GM19395 (cell line): ENCODE data around the gene LAMC3.

Experiments
- ATAC-seq: cut with Tn5 transposase; IDR thresholded peaks from one replicate; pipeline ENCODE4 v1.9.1; 2021; ENCODE audit warnings: mild to moderate bottlenecking, moderate library complexity; ENCODE audit not compliant: unreplicated experiment

Gene LAMC3

DNA sequence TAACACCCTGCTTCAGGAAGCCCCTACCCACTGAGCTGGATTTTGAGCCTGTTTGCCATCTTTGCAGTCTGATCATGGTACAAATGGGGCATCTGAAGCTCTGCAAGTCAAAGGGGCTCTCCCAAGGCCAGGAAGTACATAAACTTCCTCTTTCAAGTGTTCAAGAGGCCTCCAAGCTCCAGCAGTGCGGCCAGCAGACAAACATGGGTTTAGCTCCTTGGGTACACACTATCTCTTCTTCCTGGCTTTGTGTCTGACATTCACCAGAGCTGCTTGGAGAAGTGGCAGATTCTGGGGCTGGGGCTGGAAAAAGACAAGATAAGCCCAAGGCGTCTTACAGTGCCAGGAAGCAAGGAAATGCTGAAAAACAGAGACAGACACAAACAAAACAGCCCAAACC, 34.1 kb downstream of the LAMC3 start:
- no peak for ATAC-seq

DNA sequence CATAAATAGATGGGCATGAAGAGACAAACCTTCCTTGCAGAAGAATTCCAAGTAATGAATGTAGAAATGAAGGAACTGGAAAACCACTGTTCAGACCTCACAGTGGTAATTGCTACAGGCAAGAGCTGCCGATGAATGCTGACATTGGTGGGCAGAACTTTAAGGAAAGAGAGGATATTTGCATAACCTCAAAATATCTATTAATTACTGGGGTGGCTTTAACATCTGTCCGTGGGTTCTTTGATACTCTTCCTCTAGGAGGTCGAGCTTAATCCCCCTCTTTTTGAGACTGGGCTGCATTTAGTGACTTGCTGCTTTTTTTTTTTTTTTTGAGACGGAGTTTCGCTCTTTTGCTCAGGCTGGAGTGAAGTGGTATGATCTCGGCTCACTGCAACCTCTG, 34.7 kb downstream of the LAMC3 start:
- ATAC-seq, result no peak

DNA sequence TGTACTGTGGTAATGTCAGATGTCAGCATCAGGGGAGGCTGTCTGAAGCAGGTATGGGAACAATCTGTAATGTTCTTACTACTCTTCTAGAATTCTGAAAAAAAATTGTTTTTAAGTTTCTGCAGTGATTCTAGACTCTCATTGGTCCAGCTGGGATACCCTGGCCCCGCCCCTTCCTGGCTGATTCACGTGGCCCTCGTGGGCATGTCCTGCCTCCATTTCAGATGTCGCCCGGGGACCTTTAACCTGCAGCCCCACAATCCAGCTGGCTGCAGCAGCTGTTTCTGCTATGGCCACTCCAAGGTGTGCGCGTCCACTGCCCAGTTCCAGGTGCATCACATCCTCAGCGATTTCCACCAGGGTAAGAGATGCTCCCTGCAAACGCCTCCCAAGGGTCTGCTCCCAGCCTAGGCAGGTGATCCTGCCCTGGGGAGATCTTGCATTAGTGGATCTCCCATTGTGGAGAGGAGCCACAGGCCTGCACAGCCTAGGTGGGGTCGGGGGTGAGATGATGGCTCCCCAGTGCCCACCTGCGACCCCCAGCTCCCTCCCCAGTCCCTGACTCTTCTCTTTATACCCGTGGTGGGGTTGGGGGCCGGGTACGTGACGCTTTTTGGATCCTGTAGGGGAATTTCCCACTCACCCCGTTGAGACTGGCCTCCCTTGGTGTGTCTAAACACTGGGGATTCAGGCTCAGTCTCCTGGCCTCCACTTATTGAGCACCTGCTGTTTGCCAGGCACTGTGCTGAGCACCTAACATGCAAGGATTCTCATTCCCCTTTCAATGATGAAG, 36.5 kb downstream of the LAMC3 start:
- ATAC-seq, result no peak

DNA sequence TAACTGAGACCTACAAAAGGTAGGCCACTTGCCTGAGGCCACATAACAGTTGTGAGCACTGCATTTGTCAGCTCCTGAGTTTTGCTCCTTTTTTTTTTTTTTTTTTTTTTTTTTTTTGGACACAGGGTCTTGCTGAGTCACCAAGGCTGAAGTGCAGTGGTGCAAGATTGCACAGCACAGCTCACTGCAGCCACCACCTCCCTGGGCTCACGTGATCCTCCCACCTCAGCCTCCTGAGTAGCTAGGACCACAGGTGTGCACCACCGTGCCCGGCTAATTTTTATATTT, 37.1 kb downstream of the LAMC3 start:
- ATAC-seq, result no peak

DNA sequence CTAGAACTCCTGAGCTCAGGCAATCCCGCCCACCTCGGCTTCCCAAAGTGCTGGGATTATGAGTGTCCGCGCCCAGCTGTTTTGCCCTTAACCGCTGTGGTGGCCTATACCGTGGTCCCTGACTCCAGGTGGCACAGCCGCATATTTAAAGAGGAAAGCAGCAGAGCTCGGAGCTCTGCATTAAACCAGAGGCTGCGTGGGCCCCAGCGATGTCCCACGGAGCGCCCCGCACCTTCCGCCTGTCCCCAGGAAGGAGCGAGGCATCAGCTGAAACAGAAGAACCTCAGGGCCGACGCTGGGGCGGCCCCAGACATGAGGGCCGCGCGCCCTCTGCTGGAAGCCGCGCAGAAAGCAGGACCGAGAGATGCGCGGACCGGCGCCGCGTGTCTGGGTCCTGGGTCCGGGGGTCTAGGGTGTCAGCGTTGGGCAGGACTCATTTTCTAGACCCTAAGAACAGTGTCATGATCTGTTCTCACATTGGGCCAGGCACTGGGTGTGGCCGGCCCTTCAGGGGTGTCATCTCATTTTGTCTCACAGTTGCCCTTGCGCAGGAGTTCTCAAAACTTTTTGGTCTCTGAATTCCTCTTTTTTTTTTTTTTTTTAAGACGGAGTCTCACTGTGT, 37.7 kb downstream of the LAMC3 start:
- ATAC-seq, result peak; percentile 61

DNA sequence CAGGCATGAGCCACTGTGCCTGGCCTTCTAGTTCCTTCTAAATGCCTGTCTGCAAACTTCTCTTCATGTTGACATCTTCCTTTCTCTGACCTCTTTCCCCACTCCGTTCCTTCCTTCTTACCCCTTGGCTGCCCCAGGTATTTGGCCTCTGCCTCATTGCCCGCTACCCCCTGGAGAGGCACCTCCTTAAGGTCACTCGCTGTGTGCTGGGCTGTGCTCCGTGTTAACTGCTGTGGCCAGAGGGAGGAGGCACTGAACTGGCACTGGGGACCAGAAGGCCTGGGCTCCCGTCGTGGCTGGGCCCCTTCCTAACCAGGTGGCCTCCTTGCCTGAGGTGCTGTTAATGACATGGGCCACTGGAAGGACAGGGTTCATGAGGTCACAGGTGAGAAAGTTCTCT, 39.4 kb downstream of the LAMC3 start:
- ATAC-seq, result no peak

DNA sequence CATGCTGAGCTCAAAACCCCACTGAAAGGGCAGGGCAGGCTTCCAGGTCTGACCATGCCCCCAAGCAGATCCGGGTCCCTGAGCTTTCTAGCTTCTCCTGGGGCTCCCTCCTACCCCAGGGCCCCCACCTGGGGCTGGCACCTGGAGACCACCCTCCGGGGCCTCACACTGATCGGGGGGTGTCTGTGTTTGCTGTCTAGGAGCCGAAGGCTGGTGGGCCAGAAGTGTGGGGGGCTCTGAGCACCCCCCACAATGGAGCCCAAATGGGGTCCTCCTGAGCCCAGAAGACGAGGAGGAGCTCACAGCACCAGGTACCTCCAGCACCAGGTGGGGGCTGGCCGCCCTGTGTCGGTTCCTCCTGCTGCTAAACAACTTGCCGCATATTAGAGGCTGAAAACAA, 39.8 kb downstream of the LAMC3 start:
- ATAC-seq, result no peak

DNA sequence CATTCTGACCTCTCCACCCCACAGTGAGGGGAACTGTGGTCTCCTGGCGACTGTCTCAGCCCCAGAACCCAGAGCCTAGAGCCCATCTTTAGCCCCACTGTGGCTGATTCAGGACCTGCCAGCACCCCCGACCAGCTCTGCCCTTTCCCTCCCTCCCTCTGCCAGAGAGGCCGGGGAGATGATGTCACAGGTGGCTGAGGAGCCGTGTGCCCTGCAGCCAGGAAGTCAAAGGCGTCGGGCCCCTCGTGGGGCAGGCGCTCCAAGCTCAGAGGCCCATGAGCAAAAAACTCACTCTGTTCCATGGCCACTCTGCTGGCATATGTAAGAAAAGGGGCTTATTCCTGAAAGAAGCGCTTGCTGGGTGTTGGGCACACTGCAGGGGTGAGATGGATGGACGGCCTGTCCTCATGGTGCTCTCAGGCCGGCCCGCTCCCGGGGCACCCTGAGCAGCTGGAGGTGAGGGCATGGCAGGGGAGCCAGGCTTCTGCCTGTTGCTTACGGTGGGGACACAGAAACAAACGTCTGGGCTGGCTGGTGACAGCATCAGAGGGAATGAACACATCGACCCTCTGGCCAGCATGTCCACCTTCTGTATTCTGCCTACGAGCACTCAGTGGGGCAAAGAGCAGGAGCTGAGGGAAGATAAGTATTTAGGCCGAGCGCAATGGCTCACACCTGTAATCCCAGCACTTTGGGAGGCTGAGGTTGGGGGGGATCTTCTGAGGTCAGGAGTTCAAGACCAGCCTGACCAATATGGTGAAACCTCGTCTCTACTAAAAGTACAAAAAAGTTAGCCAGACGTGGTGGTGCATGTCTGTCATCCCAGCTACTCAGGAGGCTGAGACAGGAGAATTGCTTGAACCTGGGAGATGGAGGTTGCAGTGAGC, 41.1 kb downstream of the LAMC3 start:
- ATAC-seq, result no peak

DNA sequence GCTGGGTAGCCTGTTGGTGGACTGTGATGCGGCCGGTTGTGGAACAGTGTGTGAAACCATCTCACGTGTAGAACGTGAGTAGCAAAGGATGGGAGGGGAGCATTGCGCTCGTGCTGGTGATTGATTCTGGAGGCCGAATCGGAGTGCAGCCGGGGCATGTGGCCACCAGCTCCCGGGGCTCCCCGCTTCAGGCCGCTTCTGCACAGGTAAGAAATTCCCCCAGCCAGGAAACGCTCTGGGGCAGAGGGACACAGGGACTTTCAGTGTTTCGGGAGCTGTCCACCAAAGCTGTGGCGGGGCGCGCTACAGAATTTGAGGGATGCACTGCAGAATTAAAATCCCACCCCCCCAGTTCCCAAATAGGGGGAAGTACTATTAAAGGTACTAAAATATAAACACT, 41.9 kb downstream of the LAMC3 start:
- ATAC-seq, result no peak

DNA sequence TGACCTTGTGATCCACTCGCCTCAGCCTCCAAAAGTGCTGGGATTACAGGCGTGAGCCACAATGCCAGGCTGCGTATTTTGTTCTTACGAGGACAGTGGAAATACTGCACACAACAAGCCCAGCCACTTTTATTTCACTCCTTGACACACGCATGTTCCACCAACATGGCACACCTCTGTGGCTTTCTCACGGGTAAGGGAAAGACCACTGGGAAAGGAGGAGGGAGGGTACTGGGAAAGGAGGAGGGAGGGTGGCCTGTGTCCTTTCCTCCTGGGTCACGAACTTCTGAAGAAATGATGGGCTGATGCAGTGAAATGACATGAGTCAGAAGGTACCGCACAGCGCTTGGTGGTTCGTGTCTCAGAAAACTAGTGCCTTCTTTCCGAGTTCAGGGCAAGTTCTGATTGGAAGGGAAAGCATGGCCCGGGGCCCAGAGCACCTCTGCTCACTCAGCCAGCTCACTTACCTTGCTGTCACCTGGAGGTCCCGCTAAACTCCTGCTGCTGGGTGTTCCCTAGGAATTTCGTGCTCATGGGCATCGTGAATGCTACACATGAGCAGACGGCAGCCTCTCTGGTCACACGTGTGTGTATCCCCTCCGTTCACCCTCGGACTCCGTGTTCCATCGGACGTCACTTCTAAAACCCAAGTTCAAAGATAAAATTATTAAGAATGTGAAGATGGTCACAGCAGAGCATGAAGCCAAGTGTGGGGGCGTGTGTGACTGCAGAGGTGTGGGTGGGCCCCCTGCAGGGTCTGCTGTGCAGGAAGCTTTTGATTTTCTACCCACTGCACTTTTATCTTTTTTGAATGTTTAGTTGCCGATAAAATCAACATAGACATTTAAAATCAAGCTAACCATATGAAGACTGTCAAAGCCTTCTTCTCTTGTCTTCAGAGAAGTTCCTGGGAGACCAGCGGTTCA, 42.9 kb downstream of the LAMC3 start:
- no peak for ATAC-seq

DNA sequence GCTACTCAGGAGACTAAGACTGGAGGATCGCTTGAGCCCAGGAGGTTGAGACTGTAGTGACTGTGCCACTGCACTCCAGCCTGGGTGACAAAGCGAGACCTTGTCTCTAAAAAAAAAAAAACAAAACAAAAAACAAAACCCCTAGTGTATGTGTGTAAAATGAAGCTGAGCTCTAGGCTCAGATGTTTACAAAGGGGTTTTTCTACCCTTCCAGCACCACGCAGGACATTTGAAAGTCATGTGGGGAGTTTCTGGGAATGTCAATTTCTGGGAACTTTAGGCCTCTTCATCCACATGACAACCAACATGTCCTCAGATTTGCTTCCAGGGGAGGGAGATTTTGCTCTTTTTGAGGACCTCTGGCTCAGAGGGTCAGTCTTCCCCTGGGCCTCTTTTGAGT, 44.9 kb downstream of the LAMC3 start:
- no peak for ATAC-seq

DNA sequence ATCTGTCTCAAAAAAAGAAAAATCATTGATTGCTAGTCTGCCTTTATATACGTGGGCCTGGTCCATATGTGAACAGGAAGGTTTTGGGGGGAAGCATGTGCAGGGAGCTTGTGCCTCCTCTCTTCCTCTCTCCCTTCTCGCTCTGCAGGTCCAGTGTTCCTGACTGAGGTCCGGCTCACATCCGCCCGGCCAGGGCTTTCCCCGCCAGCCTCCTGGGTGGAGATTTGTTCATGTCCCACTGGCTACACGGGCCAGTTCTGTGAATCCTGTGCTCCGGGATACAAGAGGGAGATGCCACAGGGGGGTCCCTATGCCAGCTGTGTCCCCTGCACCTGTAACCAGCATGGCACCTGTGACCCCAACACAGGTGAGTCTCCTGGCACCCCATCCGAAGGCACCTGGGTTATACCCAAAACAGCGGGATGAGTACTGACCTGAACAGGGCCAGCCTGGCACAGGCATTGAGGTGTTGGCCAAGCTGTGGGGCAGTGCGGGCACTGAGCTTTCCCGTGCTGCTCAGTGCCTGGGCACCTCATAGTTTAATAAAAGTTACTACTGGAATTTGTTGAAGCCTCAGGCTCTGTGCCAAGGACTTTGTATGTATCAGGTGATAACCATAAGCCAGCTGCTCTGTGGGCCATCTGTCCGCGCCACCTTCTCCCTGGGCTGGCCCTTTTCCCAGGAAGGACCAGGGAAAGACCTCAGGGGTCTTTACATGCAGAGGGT, 48.0 kb downstream of the LAMC3 start:
- no peak for ATAC-seq

DNA sequence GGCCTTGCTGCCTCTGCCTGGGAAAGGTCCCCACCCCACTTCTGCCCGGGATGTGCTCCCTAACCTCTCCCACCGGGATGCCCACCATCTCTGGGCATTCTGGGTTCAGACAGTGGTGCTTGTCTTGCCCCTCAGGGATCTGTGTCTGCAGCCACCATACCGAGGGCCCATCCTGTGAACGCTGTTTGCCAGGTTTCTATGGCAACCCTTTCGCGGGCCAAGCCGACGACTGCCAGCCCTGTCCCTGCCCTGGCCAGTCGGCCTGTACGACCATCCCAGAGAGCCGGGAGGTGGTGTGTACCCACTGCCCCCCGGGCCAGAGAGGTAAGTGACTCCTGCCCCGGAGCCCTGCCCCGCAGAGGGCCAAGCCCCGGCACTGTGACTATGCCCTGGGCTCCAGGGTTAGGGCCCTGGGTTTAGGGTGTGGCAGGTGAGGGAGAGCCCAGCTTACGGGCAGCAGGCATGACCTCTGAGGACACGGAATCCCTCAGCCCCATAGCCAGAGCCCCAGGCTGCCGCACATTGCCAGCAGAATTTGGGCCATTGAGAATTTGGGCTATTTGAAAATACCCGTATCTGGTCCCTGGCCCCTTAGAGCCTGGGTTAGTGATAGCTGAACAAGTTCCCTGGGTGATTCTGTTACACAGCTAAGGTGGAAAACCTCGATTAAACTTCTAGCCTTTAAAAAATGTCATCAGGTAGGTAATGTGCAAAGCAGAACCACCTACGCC, 52.1 kb downstream of the LAMC3 start:
- ATAC-seq, result no peak

DNA sequence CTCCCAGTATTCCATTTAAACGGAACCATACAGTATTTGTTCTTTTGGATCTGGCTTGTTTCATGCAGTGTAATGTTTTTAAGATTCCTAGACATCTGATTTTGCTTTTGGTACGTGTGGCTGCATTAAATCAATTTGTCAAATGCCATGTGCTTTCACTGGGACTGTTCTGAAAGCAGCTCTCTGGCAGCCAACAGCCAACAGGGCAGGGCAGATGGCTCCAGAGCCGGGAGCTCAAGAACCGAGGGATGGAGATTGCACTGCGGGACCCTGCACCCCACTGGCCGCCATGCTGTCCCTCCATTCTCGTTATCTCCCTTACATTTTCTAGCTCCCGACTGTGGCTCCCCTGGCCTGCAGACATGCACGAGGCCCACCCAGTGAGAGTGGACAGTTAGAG, 54.0 kb downstream of the LAMC3 start:
- ATAC-seq, result no peak

DNA sequence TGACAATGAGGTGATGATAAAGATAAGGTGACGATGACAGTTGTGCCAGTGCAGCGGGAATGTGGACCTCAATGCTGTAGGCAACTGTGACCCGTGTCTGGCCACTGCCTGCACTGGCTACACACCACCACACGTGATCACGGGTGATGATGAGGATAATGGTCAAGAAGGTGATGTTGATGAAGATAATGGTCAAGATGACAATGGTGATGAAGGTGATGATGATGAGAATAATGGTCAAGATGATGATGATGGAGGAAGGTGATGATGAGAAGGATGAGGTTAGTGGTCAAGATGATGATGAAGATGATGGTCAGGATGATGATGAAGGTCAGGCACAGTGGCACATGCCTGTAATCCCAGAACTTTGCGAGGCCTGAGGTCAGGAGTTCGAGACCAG, 56.6 kb downstream of the LAMC3 start:
- no peak for ATAC-seq

DNA sequence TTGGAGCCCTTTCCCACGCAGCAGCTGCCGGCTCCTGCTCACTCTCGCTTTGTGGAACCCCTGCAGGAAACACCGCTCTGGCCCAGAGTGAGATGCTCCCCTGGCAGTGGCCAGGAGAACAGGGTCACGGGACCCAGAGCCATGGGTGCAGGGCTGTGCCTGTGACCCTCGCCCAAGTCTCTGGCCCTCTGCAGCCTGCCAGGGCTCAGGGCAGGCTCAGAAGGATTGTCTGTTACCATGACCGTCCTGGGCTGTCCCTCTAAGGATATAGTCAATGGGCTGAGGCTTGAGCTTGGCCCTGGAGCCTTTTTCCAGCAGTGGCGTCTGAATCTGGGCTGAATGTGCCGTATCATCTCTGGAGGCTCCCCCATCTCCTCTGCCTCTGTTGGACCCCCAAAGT, 58.7 kb downstream of the LAMC3 start:
- no peak for ATAC-seq

DNA sequence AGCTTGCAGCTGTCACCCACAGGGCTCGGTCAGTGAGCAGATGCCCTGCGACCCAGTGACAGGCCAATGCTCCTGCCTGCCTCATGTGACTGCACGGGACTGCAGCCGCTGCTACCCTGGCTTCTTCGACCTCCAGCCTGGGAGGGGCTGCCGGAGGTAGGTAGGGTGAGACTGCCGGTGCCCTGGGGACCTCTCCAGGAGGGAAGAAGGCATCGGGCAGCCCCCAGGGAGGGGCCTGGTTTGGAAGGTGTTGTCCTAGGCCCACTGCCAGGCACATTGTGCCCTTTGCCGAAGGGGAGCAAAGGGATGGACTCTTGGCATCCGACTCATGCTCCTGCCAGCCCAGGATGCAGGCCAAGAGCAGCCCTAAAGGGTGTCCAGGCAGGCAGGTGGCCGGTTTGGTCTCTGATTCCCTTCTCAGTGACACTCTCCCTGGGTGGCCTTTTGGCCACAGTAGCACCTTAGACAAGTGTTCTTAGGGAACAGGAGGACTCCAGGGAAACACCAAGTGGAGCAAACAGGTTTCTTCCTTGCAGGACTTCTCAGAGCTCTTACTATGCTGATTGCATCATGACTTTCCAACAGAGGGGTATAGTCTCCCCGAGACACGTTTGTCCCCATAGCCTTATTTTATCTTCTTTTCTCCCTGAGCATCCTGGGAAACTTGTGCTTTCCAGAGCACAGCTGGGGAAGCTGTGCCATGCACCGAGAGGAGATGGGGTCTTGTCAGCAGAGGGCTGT, 59.3 kb downstream of the LAMC3 start:
- ATAC-seq, result no peak

DNA sequence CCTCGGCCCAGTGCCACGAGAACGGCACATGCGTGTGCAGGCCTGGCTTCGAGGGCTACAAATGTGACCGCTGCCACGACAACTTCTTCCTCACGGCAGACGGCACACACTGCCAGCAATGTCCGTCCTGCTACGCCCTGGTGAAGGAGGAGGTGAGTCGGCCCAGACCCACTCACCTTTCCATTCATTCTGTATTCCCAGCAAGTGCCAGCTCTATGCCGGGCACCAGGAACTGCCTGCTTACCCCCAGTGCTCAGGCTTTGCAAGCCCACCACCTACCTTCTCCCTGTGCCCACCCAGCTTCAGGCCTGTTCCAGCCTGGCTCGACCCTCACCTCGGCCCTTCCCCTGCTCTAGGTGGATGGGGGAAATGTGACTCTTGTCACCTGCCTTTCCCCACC, 60.7 kb downstream of the LAMC3 start:
- no peak for ATAC-seq
